ENCODE measurements around the gene C1orf210. TPM values are rescaled to one million over a fixed set of nuclear protein-coding genes. Genes with fewer than 3 reads are reported as not detected.

The C1orf210 gene
- total RNA-seq, 3 donors from 2014 or later: not detected

DNA sequence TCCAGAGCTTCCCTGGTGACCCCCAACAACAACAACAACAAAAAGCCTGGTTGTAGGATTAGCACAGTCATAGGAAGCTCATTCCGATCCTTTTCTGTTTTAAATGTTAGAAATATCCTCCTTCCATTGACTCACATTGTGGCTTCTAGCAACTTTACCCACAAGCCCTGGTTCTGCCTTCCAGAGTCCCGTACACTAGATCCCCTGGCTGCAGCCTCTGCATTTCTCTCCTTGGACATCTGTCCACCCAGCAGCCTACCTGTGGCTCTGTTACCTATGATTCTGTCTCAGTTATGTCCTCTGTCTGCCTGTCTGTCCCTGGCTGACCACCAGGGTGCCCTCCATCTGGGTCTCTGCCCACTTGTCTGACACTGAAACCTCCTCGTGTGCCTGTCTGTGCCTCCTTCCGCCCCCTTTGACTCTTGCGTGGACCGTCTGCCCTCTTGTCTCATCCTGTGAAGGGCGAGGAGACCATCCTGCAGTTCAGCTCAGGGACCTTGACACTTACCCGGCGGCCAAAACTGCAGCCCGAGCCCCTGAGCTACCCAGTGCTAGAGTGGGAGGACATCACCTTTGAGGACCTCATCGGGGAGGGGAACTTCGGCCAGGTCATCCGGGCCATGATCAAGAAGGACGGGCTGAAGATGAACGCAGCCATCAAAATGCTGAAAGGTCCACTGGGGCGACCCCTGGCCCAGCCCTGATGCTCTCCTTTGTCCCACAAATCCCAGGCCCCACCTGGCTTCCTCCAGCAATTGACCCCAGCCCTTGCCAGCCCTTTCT lies 31.5 kb upstream of the C1orf210 start:
- Mint-ChIP-seq H3K27me3 (ENCODE audit: low read depth) (no peaks in the 10 kb centered on the region), H3K4me1 (ENCODE audit: low read depth) (no peaks in the 10 kb centered on the region), H3K9me3 (no peaks in the 10 kb centered on the region), H3K36me3 (ENCODE audit: insufficient read depth) (no peaks in the 10 kb centered on the region), H3K4me3 (no peak overlapping the region)
- DNase-seq: no peak
- ATAC-seq: no peak

GRCh38 chr1:43315963-43316737 lies 30.8 kb upstream of the C1orf210 start:
- ATAC-seq (no peak), DNase-seq (no peak)
- no peak overlapping the region for H3K4me3 Mint-ChIP-seq
- no peaks in the 10 kb centered on the region for H3K9me3 Mint-ChIP-seq
- H3K27me3 Mint-ChIP-seq (ENCODE audit: low read depth): no peaks in the 10 kb centered on the region
- no peaks in the 10 kb centered on the region for H3K4me1 Mint-ChIP-seq (ENCODE audit: low read depth)
- H3K36me3 Mint-ChIP-seq (ENCODE audit: insufficient read depth): no peaks in the 10 kb centered on the region

DNA sequence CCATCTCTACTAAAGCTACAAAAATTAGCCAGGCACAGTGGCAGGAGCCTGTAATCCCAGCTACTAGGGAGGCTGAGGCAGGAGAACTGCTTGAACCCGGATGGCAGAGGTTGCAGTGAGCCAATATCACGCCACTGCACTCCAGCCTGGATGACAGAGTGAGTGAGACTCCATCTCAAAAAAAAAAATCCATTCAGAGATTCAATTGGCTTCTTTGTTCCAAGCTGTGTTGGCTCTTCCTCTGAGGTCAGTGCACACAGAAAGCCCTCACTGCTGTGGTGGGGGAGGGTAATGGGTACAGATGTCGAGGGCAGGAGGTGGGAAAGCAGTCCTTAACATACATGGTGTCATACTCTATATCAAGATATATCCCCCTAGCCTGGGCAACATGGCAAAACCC lies 30.1 kb upstream of the C1orf210 start:
- H3K4me3 Mint-ChIP-seq: no peak overlapping the region
- no peaks in the 10 kb centered on the region for H3K27me3 Mint-ChIP-seq (ENCODE audit: low read depth)
- H3K4me1 Mint-ChIP-seq (ENCODE audit: low read depth): no peaks in the 10 kb centered on the region
- no peak for ATAC-seq
- no peaks in the 10 kb centered on the region for H3K36me3 Mint-ChIP-seq (ENCODE audit: insufficient read depth)
- H3K9me3 Mint-ChIP-seq: no peaks in the 10 kb centered on the region
- no peak for DNase-seq

GRCh38 chr1:43314233-43314632 lies 28.9 kb upstream of the C1orf210 start:
- H3K36me3 Mint-ChIP-seq (ENCODE audit: insufficient read depth): no peaks in the 10 kb centered on the region
- H3K9me3 Mint-ChIP-seq: no peaks in the 10 kb centered on the region
- DNase-seq: no peak
- no peak overlapping the region for H3K4me3 Mint-ChIP-seq
- no peaks in the 10 kb centered on the region for H3K27me3 Mint-ChIP-seq (ENCODE audit: low read depth)
- no peak for ATAC-seq
- H3K4me1 Mint-ChIP-seq (ENCODE audit: low read depth): no peaks in the 10 kb centered on the region

DNA sequence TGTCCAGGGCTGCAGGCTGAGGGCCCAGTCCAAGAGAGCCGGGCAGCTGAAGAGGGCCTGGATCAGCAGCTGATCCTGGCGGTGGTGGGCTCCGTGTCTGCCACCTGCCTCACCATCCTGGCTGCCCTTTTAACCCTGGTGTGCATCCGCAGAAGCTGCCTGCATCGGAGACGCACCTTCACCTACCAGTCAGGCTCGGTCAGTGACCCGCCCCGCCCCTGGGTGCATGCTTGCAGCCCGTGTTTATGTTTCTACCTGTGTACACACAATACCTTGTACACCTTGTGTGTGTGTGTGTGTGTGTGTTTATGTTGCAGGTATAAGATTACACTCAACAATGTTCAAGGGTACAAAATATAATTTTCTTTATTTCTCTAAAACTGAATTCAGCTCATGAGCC lies 28.4 kb upstream of the C1orf210 start:
- Mint-ChIP-seq H3K4me3 (no peak overlapping the region), H3K9me3 (no peaks in the 10 kb centered on the region), H3K4me1 (ENCODE audit: low read depth) (no peaks in the 10 kb centered on the region), H3K27me3 (ENCODE audit: low read depth) (no peaks in the 10 kb centered on the region), H3K36me3 (ENCODE audit: insufficient read depth) (no peaks in the 10 kb centered on the region)
- no peak for ATAC-seq
- no peak for DNase-seq

DNA sequence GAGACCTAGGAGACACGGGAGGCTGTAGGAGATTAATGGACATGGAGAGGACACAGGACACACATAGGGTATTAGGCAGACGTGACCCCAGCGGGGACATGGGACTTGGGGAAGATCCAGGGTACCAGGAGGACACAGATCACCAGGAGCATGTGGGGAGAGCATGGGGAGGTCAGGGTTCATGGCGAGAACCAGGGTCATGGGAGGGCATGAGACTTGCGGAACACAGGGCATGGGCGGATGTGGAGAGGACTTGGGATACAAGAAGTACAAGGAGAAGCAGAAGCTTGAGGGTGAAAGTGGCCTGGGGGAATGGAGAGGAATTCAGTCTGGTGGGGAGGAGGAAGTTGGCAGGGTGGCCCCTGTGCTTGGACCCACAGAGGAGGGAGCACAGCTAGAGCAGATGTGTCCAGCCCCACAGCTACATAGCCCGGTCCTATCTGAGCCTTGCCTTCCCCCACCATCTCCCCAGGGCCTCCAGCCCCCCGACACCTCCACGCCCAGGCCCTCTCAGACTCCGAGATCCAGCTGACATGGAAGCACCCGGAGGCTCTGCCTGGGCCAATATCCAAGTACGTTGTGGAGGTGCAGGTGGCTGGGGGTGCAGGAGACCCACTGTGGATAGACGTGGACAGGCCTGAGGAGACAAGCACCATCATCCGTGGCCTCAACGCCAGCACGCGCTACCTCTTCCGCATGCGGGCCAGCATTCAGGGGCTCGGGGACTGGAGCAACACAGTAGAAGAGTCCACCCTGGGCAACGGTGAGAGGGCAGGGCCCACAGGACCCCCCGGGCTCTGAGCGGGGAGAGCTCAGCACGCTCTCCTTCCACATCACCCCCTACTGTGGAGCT lies 27.5 kb upstream of the C1orf210 start:
- DNase-seq: no peak
- ATAC-seq: no peak
- no peaks in the 10 kb centered on the region for H3K4me1 Mint-ChIP-seq (ENCODE audit: low read depth)
- H3K36me3 Mint-ChIP-seq (ENCODE audit: insufficient read depth): no peaks in the 10 kb centered on the region
- no peak overlapping the region for H3K4me3 Mint-ChIP-seq
- H3K27me3 Mint-ChIP-seq (ENCODE audit: low read depth): no peaks in the 10 kb centered on the region
- no peaks in the 10 kb centered on the region for H3K9me3 Mint-ChIP-seq

- DNase-seq (no peak), ATAC-seq (no peak)
- H3K36me3 Mint-ChIP-seq (ENCODE audit: insufficient read depth): no peaks in the 10 kb centered on the region
- no peak overlapping the region for H3K4me3 Mint-ChIP-seq
- H3K27me3 Mint-ChIP-seq (ENCODE audit: low read depth): no peaks in the 10 kb centered on the region
- H3K9me3 Mint-ChIP-seq: no peaks in the 10 kb centered on the region
- no peaks in the 10 kb centered on the region for H3K4me1 Mint-ChIP-seq (ENCODE audit: low read depth)
These were observed 26.8 kb upstream of the C1orf210 start for GRCh38 chr1:43312212-43312623.

- no peaks in the 10 kb centered on the region for H3K4me1 Mint-ChIP-seq (ENCODE audit: low read depth)
- no peak overlapping the region for H3K4me3 Mint-ChIP-seq
- no peaks in the 10 kb centered on the region for H3K9me3 Mint-ChIP-seq
- no peak for DNase-seq
- H3K36me3 Mint-ChIP-seq (ENCODE audit: insufficient read depth): no peaks in the 10 kb centered on the region
- no peak for ATAC-seq
- no peaks in the 10 kb centered on the region for H3K27me3 Mint-ChIP-seq (ENCODE audit: low read depth)
These were observed 26.1 kb upstream of the C1orf210 start for GRCh38 chr1:43311521-43311920.

DNA sequence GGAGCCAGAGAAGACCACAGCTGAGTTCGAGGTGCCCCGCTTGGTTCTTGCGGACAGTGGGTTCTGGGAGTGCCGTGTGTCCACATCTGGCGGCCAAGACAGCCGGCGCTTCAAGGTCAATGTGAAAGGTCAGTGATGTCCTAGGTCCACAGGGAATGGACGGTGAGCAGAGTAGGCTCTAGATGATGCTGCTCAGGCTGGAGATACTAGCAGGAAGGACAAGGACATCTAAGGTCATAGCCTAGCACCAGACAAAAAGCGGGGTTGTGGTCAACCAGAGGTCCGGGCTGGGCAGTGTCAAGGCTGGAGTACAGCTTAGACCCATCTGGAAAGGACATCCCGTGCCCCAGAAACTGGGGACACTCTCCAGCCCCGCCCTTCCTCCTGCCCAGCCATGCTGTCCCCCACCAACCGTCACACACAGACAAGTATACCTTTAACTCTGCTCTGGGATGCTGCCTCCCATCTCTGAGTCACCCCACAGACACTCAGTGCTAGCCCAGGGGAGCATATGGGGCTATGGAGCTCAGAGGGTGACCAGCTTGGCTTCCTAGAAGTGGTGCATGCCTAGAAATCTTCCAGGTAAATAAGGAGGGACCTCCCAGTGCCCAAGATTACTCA lies 24.1 kb upstream of the C1orf210 start:
- Mint-ChIP-seq H3K36me3 (ENCODE audit: insufficient read depth) (no peaks in the 10 kb centered on the region), H3K9me3 (no peaks in the 10 kb centered on the region), H3K27me3 (ENCODE audit: low read depth) (no peaks in the 10 kb centered on the region), H3K4me3 (no peak overlapping the region), H3K4me1 (ENCODE audit: low read depth) (no peaks in the 10 kb centered on the region)
- ATAC-seq (no peak), DNase-seq (no peak)

GRCh38 chr1:43308635-43309404 lies 23.4 kb upstream of the C1orf210 start:
- Mint-ChIP-seq H3K4me3 (no peak overlapping the region), H3K4me1 (ENCODE audit: low read depth) (no peaks in the 10 kb centered on the region), H3K9me3 (no peaks in the 10 kb centered on the region), H3K36me3 (ENCODE audit: insufficient read depth) (no peaks in the 10 kb centered on the region), H3K27me3 (ENCODE audit: low read depth) (peaks cover 2% of the 10 kb centered on the region)
- no peak for ATAC-seq
- DNase-seq: no peak

DNA sequence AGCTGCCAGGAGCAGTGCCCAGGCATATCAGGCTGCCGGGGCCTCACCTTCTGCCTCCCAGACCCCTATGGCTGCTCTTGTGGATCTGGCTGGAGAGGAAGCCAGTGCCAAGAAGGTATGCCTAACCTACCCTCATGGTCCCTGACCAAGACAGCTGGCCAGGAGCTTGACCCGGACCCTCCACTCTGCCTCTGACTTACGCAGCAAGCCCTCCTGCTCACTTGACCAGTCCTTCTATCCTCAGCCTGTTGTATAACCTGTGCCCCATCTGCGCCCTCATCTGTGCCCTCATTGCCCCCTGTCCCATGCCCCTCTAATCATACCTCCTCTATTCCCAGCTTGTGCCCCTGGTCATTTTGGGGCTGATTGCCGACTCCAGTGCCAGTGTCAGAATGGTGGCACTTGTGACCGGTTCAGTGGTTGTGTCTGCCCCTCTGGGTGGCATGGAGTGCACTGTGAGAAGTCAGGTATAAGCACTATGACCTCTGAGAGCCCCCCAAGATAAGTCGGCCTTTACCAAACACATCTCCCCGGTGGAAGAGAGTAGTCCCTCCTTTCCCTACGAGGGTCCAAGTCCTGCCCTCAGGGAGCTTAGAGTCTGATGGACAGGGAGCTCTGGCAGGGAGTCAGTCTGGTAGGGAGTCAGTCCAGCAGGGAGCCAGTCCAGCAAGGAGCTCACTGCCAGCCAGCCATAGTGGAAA lies 22.2 kb upstream of the C1orf210 start:
- no peak for ATAC-seq
- no peak for DNase-seq
- Mint-ChIP-seq H3K36me3 (ENCODE audit: insufficient read depth) (no peaks in the 10 kb centered on the region), H3K4me1 (ENCODE audit: low read depth) (no peaks in the 10 kb centered on the region), H3K27me3 (ENCODE audit: low read depth) (peaks cover 2% of the 10 kb centered on the region), H3K4me3 (no peak overlapping the region), H3K9me3 (no peaks in the 10 kb centered on the region)

DNA sequence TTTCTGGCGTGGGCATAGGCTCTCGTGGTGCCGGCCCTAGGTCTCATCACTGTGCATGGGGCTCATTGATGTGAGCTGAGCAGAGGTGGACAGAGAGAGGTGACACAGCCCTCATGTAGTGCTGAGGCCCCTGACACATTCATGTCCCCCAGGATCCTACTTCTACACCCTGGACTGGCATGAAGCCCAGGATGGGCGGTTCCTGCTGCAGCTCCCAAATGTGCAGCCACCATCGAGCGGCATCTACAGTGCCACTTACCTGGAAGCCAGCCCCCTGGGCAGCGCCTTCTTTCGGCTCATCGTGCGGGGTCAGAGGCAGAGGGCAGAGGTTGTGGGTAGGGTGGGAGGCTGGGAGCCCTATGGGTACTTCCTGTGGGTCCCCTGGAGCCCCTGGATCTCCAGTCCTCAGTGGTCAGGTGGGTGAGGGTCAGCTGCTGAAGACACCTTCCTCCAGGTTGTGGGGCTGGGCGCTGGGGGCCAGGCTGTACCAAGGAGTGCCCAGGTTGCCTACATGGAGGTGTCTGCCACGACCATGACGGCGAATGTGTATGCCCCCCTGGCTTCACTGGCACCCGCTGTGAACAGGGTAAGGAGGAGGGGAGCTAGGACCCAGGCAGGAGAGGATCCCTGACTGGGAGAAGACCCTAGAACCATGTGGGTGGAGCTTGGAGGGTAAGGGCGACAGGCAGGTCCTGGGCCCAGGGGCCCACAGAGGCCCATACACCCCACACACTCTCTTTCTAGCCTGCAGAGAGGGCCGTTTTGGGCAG lies 21.5 kb upstream of the C1orf210 start:
- no peaks in the 10 kb centered on the region for H3K4me1 Mint-ChIP-seq (ENCODE audit: low read depth)
- H3K36me3 Mint-ChIP-seq (ENCODE audit: insufficient read depth): no peaks in the 10 kb centered on the region
- peaks cover 2% of the 10 kb centered on the region for H3K27me3 Mint-ChIP-seq (ENCODE audit: low read depth)
- H3K4me3 Mint-ChIP-seq: no peak overlapping the region
- no peaks in the 10 kb centered on the region for H3K9me3 Mint-ChIP-seq
- DNase-seq (no peak), ATAC-seq (no peak)
